Peyer's patch (tissue), 4 donors: ENCODE data around the gene PSMA3. TPM values are rescaled to one million over a fixed set of nuclear protein-coding genes. Genes with fewer than 3 reads are reported as not detected.

ENCODE experiments used
- DNase-seq, 3 donors: peaks; one replicate each; pipeline ENCODE4 v3.0.0-alpha.2; 2017 to 2019
- H3K27ac ChIP-seq, 4 donors: fragments of 200-600 bp; sonication (generic); one replicate each; pipeline ENCODE4 v1.5.1; 2016 to 2019
- H3K27me3 ChIP-seq, 2 donors: fragments of 200-600 bp; sonication (generic); one replicate each; pipeline ENCODE4 v1.5.1; 2019
- H3K36me3 ChIP-seq, 3 donors: fragments of 200-600 bp; sonication (generic); one replicate each; pipeline ENCODE4 v1.5.1; 2016 to 2019
- H3K4me1 ChIP-seq, 4 donors: fragments of 200-600 bp; sonication (generic); one replicate each; pipeline ENCODE4 v1.5.1; 2016 to 2019
- H3K4me3 ChIP-seq, 4 donors: fragments of 200-600 bp; sonication (generic); 1 replicate in 3 of 4; 2 replicates in 1 of 4; pipeline ENCODE4 v1.5.1; 2016 to 2019; ENCODE audit warnings: mild to moderate bottlenecking in 1 of 4
- H3K9me3 ChIP-seq, 4 donors: fragments of 200-600 bp; sonication (generic); one replicate each; pipeline ENCODE4 v1.5.1; 2016 to 2019; ENCODE audit warnings: mild to moderate bottlenecking in 1 of 4
- POLR2A ChIP-seq, 2 donors: fragments of 450-650 bp; IDR thresholded peaks; one replicate each; pipeline ENCODE4 v1.5.1; 2017; ENCODE audit warnings: antibody characterized with exemption in 2 of 2, mild to moderate bottlenecking in 2 of 2, moderate library complexity in 2 of 2
- total RNA-seq, 4 donors: library from RNA; depleted of rRNA; stranded (reverse); fragments of >200 nt; gene quantifications; one replicate each; pipeline ENCODE4 v1.1.0, GENCODE V29; 2016
- TF ChIP-seq, protein P1 (sequence below), 6 experiments: fragments of 450-650 bp in 4 of 6; fragments of 200-600 bp in 2 of 6; sonication (generic) in 1 of 6; IDR thresholded peaks; one replicate each; pipeline ENCODE4 v1.5.1; 2017 to 2019; ENCODE audit warnings: antibody characterized with exemption in 6 of 6, mild to moderate bottlenecking in 3 of 6, moderate library complexity in 1 of 6

The PSMA3 gene
- 100 to 1,000 TPM in 2 of 4 donors, 10 to 100 TPM in 2; 78.5 to 199 (median 112) TPM for total RNA-seq

DNA sequence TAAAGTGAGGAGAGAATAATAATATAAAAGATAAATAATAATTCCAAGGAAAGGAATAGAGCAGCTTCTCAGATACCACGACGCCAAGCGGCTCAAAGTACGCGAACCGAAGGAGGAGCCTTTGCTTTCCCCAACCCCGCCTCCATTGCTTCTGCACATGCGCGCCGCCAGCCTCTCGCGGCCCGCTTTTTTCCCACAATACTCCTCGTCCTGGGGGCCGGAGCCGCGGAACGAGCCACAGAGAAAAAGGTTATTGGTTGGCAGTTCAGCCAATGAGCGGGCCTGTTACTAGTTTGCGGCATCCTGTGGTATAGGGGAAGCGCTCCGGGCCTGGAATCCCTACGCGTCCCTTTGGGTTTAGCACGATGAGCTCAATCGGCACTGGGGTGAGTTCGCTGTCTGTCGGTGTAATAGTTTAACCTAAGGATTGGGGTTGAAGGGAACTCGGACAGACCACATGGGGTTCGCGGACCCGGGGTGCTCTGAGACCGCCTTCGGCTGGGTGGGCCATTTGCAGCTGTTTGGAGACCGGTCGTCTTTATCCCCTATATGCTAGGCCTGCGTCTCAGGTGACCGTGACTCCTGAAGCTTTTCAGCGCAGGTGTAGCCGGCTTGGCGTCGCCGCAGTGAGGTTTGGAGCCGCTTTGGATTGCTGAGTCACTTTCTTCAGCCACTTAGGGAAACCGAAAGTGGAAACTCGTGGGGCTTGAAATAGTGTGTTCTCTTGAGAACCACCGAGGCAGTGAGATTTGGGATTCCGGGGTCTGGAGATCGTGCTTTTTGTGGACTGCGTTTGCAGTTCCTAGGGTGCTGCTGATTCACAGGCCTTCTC, at the start of gene PSMA3:
Gene PSMA3, plus strand, starts transcription at position 288 of the 832 bp plus-strand sequence. Its CDS starts 78 bp downstream, at position 366.
- H3K4me3 ChIP-seq, result peak within 1 kb of the TSS; percentile 71 to 85 (median 79)
- peaks cover 0 to 26% (median 8%) of the 10 kb centered on the region in 4 donors for H3K4me1 ChIP-seq
- H3K36me3 ChIP-seq, result peaks cover 0 to 19% (median 0%) of the 10 kb centered on the region in 3 donors
- H3K9me3 ChIP-seq, result no peaks in the 10 kb centered on the region
- TF ChIP-seq, protein P1, sequence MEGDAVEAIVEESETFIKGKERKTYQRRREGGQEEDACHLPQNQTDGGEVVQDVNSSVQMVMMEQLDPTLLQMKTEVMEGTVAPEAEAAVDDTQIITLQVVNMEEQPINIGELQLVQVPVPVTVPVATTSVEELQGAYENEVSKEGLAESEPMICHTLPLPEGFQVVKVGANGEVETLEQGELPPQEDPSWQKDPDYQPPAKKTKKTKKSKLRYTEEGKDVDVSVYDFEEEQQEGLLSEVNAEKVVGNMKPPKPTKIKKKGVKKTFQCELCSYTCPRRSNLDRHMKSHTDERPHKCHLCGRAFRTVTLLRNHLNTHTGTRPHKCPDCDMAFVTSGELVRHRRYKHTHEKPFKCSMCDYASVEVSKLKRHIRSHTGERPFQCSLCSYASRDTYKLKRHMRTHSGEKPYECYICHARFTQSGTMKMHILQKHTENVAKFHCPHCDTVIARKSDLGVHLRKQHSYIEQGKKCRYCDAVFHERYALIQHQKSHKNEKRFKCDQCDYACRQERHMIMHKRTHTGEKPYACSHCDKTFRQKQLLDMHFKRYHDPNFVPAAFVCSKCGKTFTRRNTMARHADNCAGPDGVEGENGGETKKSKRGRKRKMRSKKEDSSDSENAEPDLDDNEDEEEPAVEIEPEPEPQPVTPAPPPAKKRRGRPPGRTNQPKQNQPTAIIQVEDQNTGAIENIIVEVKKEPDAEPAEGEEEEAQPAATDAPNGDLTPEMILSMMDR (IDR thresholded peaks at IDR 0.05), result no peak
- TF ChIP-seq POLR2A (IDR thresholded peaks at IDR 0.05), result peak; percentile 70 to 82
- H3K27ac ChIP-seq, result peak within 1 kb of the TSS; percentile 92 to 99 (median 94)
- H3K27me3 ChIP-seq, result no peaks in the 10 kb centered on the region
- DNase-seq, result peak; percentile 96 to 99 (median 97)

DNA sequence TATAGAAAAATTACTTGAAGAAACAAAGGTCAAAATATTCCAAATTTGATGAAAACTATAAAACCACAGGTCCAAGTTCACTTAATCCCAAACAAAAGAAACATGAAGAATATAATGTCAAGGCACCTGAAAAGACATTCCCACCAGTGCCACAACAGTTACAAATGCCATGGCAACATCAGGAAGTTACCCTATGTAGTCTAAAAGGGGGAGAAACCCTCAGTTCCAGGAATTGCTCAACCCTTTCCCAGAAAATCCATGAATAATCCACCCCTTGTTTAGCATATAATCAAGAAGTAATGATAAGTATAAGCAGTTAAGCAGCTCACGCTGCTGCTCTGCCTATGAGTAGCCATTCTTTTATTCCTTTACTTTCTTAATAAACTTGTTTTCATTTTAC, 48.4 kb upstream of the PSMA3 start:
- Histone ChIP-seq H3K36me3 (no peaks in the 10 kb centered on the region), H3K4me3 (no peak overlapping the region), H3K9me3 (no peaks in the 10 kb centered on the region), H3K27ac (no peak overlapping the region), H3K27me3 (no peaks in the 10 kb centered on the region), H3K4me1 (peaks cover 0 to 24% (median 5%) of the 10 kb centered on the region in 4 donors)
- DNase-seq, result no peak
- TF ChIP-seq POLR2A (IDR thresholded peaks at IDR 0.05), result no peak
- TF ChIP-seq, protein P1 (IDR thresholded peaks at IDR 0.05), result no peak

DNA sequence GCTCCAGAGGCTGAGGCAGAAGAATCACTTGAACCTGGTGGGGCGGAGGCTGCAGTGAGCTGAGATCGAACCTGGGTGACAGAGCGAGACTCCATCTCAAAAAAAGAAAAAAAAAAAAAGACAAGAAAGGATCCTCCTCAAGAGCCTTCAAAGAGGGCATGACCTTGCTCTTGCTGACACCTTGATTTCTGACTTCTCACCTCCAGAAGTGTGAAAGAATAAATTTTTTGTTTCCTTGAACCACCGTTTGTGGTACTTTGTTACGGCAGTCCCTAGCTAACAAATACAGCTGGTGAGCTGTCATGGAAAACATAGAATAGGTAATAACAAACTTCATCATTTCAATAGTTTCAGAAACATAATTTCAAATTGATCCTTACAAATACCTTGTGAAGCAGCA, 46.6 kb upstream of the PSMA3 start:
- no peaks in the 10 kb centered on the region for H3K27me3 ChIP-seq
- DNase-seq, result no peak
- no peak for TF ChIP-seq POLR2A (IDR thresholded peaks at IDR 0.05)
- TF ChIP-seq, protein P1 (IDR thresholded peaks at IDR 0.05), result no peak
- H3K27ac ChIP-seq, result no peak overlapping the region
- peaks cover 0 to 27% (median 3%) of the 10 kb centered on the region in 4 donors for H3K4me1 ChIP-seq
- no peak overlapping the region for H3K4me3 ChIP-seq
- H3K36me3 ChIP-seq, result no peaks in the 10 kb centered on the region
- H3K9me3 ChIP-seq, result no peaks in the 10 kb centered on the region

DNA sequence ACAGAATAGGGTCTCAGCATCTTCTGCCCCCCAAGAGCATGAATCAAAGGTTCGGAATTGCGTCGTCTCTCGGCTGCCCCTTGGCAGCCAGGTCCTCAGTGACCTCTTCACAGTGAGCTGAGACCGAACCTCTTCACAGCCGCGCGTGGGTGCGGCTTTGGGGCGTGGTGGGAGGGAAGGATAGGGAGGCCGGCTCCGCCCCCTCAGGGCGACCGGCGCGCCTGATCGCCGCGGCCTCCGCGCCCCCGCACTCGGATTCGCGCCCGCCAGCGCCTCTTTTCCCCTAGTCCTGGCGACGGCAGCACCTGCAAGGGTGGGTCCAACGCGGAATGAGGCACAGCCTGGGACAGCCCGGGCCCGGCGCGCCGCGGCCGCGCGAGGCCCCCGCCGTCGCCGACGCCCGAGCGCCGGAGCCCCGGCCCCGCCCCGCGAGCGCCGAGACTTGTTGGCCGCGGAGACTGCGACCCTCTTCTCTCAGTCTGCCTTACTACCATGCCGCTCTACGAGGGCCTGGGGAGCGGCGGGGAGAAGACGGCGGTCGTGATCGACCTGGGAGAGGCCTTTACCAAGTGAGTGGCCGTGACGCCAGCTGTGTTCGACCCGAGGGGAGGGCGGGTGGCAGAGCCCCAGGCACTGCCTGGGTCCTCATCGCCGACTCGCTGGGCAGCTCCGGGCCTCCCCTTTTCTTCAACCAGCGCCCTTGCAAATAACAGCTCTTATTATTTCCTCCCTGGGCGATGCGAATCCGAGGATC, 44.7 kb upstream of the PSMA3 start, which contains the start of gene ACTR10:
Gene ACTR10, plus strand, starts transcription at position 424 of the 754 bp plus-strand sequence. Its CDS starts 69 bp downstream, at position 493.
- TF ChIP-seq POLR2A (IDR thresholded peaks at IDR 0.05), result peak; percentile 48 to 82
- TF ChIP-seq, protein P1 (IDR thresholded peaks at IDR 0.05), result peak in 1 of 6 experiments; percentile 1
- peak within 1 kb of the TSS; percentile 66 to 100 (median 88) for H3K4me3 ChIP-seq

DNA sequence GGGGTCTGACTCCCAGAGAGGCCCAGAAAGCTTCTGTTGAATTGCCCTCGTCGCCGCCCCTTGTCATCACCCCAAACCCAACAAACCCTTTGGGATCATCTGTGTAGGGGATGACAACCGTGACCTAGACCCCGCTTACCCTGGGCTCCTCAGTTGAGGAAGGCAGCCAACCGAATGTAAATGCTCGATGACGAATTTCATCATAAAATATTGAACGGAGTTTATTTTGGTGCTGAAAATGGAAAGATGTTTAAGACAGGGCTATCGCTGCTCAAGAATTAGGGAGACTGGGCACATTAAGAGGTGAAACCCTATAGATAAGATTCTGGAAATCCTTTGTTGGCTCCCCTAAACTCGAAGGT, 44.2 kb upstream of the PSMA3 start:
- H3K9me3 ChIP-seq, result no peaks in the 10 kb centered on the region
- H3K36me3 ChIP-seq, result peaks cover 0 to 5% (median 0%) of the 10 kb centered on the region in 3 donors
- no peak for TF ChIP-seq POLR2A (IDR thresholded peaks at IDR 0.05)
- TF ChIP-seq, protein P1 (IDR thresholded peaks at IDR 0.05), result no peak
- peak overlapping the region; percentile 66 to 100 (median 88) for H3K4me3 ChIP-seq
- H3K27ac ChIP-seq, result peak overlapping the region; percentile 87 to 96 (median 92)
- no peaks in the 10 kb centered on the region for H3K27me3 ChIP-seq
- peaks cover 0 to 17% (median 0%) of the 10 kb centered on the region in 4 donors for H3K4me1 ChIP-seq
- DNase-seq, result no peak

More for the DNA sequence above, 44.7 kb upstream of the PSMA3 start, which contains the start of gene ACTR10:
- Histone ChIP-seq H3K4me1 (peaks cover 0 to 17% (median 0%) of the 10 kb centered on the region in 4 donors), H3K9me3 (no peaks in the 10 kb centered on the region), H3K27ac (peak within 1 kb of the TSS; percentile 87 to 96 (median 92)), H3K36me3 (peaks cover 0 to 5% (median 0%) of the 10 kb centered on the region in 3 donors), H3K27me3 (no peaks in the 10 kb centered on the region)
- DNase-seq, result peak; percentile 89 to 95 (median 95)
